Glomerular visceral epithelial cell (primary cell): ENCODE measurements around the gene C6orf58.
"Not testable (repeated sequence)": the region's sequence is repeated elsewhere in the genome, so short reads cannot be mapped to it uniquely, and the experiment has no call there.

Experiments used
- DNase-seq: peaks from one replicate; pipeline ENCODE4 v3.0.0-alpha.2; 2016; ENCODE audit errors: extremely low spot score

C6orf58 gene

GRCh38 chr6:127592964-127593363 is 16.0 kb downstream of the C6orf58 start:
- no peak for DNase-seq

GRCh38 chr6:127593456-127593855 is 16.5 kb downstream of the C6orf58 start:
- not testable (repeated sequence) for DNase-seq

- DNase-seq: peak; percentile 63
Observed at GRCh38 chr6:127606131-127606562, 29.2 kb downstream of the C6orf58 start.

- DNase-seq: no peak
Observed at GRCh38 chr6:127608554-127609270, 31.7 kb downstream of the C6orf58 start.

- DNase-seq: no peak
Observed at GRCh38 chr6:127618729-127619128, 41.8 kb downstream of the C6orf58 start.

GRCh38 chr6:127630800-127631199 is 53.8 kb downstream of the C6orf58 start:
- DNase-seq: no peak

- DNase-seq: no peak
Observed at GRCh38 chr6:127634178-127634577, 57.2 kb downstream of the C6orf58 start.

- DNase-seq: no peak
Observed at GRCh38 chr6:127635091-127635490, 58.1 kb downstream of the C6orf58 start.

- no peak for DNase-seq
Observed at GRCh38 chr6:127637830-127638409, 60.9 kb downstream of the C6orf58 start.
